Activated T-helper 1 cell treated with Interleukin-2 at 50 U/mL for 16 hours (primary cell): Measurements from ENCODE around the gene ATF7IP.

ENCODE experiments used
- DNase-seq: peaks from one replicate; pipeline ENCODE4 v3.0.0-alpha.2; 2020; ENCODE audit warnings: low read depth

The ATF7IP gene

DNA sequence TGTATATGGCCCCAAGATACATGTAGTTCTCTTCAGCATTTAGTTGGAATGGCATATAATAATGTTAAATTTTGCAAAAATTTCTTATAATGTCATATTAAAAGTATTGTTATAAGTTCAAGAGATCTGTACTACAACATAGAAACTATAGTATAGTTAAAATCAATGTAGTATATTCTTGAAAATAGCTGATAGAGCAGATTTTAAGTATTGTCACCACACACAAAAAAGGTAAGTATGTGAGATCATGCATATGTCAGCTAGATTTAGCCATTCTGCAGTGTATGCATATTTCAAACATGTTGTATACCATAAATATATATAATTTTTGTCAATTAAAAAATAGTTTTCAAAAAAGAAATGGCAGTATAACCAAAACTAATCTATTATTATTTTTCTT lies 115.7 kb downstream of the ATF7IP start:
- DNase-seq, result no peak

DNA sequence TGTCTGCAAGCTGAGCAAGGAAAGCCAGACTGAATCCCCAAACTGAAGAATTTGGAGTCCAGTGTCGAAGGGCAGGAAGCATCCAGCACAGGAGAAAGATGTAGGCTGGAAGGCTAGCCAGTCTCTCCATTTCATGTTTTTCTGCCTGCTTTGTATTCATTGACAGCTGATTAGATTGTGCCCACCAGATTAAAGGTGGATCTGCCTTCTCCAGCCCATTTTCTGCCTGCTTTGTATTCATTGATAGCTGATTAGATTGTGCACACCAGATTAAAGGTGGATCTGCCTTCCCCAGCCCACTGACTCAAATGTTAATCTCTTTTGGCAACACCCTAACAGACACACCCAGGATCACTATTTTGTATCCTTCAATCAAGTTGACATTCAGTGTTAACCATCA lies 116.9 kb downstream of the ATF7IP start:
- DNase-seq, result no peak

DNA sequence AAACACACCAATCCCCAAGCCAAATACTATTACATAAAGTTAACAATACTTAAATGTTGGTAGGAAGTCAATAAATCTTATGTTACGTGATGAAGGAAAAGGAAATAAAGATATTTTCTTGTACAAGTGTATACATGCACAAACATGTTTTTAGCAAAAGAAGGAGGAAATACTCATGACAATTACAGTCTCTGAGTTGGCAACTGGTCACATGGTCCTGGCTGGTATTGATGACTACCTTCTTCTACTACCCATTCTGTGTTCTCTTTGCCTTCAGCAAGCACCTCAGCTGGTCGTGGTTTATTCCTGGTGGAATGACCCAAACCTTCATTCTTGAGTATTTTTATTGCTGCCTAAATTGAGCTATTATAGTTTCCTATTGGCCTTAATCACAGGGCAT lies 117.4 kb downstream of the ATF7IP start:
- no peak for DNase-seq

DNA sequence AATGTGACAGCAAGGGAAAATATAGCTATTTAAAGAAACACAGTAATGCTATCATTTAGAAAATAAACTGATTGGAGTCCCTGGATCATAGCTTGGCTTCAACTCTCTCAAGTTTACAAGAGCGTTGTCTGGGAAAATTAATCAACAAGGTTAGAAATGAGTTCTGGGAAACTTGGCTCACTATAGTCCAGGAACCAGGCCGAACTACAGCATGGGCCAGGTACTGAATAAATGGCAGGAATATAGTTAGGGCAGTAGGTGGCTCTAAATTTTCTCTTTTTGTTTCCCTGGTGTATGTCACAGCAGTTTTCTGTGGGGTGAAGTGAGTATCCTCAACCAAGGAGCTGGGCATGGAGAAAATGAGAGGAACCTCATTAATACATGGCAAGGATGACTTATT lies 129.8 kb downstream of the ATF7IP start:
- no peak for DNase-seq

DNA sequence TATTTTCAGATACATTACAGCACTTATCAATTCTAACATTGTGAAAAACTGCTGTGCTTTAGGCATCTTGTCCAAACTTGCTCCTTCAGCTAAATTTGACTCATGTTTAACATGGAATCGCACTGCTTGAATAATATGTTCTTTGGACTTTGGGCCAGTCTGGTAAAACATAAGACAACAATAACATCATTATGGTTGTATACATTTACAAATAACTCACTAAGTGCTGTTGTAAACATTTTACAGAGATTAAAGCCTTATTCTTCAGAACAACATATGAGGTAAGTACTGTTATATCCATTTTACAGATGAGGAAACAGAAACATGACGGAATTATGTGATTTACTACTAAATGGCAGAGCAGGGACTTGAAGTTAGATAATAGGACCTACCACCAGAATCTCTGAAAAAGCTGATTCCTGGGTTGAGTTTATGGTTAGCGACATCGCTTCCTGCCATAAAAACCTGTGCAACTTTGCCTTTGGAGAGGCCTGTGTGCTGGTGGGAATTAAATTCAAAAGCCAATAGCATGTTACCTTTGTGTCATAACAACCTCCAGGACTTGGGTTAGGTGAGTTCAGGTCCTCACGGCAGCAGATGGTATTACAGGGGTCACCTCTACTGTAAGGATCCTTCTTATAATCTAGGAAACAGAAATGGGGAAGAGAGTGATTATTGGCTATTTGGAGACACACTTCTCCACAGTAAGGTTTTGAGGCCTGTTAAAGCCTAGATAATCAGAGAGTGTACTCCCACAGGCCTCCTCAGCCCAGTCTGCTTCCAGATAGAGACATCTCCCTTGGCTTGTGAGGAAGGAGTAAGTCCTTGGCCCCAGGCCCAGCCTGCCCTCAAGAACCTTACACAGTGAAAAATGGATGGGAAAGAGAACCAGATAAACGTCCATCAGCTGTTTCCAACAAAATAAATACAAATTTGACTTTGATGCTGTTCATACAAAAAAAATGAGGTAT lies 140.4 kb downstream of the ATF7IP start:
- no peak for DNase-seq

DNA sequence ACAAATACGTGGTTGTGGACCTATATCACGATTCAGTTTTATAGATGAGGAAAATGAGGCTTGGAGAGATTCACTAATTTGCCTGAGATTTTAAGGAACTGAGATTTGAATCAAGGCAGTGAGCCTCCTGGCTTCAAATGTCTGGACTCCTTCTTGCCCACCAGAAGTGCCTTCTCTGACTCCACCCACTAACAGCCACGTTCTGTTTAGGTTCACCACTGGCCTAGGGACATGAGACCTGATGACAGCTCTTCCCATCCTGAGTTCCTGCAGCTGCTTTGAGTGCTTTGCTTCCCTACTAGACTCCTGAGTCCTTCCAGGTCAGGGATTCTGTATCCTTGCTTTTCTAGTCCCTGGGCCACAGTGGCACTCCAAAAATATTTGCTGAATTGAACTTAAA lies 145.1 kb downstream of the ATF7IP start:
- no peak for DNase-seq

DNA sequence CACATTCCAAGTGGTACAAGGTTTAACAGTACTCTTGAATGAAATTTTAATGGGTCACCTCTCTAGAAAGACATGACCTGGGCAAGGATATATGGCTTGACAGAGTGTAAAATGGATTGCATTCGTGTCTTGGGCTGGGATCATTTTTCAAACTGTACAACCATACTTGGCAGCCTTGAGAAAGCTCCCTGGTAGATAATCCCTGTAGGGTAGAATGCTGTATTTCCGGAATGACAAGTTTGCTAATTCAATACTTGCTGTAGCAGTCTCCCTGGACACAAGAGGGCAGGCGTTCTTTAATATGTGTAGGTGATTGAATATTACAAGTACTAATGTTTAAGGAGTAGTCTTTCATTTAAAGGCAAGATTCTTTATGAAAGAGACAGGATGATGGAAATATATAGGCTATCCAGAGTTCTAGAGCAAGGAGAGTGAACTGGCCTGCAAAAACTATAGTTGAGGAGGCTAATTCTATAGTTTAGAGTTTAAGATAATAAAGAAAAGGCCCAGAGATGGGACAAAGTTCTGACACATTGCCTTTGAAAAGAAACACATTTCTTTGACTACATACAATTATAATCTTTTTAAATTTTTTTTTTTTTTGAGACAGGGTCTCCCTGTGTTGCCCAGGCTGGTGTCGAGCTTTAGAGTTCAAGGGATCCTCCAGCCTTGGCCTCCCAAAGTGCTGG lies 148.8 kb downstream of the ATF7IP start:
- DNase-seq, result no peak

DNA sequence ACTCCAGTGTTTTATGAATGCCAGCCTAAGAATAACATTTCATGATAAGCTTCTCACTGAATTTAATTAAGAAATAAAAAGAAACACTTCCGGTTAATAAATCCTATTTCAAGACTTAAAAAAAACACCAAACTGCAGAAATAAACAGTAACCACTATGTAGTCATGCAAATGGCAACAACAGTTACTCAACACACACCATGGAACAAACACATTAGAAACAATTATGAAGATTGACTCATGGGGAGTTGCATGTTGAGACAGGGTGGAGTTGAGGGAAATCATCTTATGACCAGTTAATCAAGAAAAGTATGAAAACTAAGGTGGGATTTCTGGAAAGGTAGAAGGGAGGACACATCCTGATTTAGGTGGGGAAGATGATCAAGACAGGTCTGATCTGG lies 149.5 kb downstream of the ATF7IP start:
- no peak for DNase-seq

DNA sequence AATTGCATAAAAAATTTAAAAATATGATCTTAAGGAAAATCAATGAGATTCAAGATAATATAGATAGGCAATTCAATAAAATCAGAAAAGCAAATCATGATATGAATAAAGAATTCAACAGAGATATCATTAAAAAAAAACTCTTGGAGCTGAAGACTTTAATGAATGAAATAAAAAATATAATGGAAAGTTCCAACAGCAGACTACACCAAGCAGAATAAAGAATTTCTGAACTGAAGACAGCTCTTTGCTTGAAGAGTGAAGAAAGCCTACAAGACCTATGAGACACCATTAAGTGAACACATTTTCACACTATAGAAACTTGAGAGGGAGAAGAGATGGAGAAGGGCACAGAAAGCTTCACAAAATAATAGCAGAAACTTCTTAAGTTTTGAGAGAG lies 156.3 kb downstream of the ATF7IP start:
- no peak for DNase-seq

DNA sequence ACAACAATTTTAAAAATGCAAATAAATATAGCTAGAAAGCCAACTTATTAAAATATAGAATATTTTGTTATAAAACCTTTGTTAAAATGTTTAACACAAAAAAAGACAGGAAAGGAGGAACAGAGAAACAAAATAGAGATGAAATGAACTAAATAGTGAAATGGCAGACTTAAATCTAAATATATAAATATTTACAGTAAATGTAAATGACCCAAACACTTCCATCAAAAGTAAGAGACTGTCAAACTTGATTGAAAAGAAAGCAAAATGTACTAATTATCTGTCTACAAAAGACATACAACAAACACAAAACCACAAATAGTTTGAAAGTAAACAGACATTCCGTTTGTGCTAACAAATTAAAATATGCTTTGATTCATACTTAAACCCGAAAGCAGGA lies 160.5 kb downstream of the ATF7IP start:
- no peak for DNase-seq

DNA sequence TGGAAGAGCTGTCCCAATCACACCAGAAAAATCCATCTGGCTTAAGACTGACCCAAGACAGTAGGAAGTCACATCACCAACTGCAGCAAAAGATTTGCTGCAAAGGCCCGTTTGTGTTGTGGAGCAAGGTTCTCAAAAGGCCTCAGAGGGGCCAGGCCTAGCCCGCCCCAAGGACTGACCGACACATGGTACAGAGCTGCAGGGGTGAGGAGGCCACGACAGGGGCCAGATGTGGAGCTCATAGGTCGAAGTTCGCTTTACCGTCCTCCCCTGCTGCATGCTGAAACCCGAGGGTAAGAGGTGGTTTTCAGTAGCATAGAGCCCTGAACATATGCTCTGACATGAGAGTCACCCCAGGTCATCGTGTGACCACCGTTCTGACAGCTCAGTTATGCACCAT lies 166.7 kb downstream of the ATF7IP start:
- DNase-seq, result no peak

DNA sequence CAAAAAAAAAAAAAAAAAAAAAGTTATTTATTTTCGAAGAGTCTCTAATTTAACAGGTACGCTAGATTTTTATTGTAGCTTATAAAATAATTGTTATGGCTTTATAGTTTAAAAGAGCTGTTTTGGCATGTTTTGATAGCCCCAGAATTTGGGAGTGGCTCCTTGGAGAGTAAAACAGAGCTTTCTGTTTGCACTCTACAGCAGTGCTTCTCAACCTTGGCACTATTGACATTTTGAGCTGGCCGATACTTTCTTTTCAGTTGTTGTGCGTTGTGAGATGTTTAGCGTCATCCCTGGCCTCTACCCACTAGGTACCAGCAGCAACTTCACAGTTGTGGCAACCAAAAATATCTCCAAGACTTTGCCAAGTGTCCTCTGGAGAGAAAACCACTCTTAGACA lies 171.6 kb downstream of the ATF7IP start:
- DNase-seq, result no peak

DNA sequence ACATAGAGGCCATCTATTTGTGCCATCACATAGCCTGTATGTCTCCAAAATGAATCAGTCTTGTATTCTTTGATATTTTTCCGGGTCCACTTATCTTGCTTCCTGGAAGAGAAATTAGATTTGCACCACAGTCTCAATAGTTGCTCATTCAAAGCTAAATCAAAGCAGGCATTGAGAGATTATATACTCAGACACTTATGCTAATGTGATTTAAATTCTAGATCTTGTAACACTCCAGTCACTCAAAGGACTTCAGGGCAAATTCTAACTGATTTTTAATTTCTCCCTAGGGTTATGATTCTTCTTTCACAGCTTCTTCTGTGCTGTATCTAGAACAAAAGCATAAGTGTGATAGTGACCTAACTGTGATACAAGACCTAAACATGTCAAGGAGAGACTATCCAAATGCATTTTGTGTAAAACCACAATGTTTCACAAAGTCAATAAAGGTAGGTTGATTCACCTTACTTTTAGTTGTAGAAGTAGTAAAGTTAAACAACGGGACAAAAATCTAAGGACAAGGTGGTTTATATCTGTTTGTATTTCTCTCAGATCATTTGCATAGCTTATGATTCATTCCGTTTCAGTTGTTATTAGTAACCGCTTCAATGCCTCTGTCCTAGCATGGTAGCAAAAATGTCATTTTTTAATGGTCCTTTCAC lies 175.4 kb downstream of the ATF7IP start:
- DNase-seq, result no peak

DNA sequence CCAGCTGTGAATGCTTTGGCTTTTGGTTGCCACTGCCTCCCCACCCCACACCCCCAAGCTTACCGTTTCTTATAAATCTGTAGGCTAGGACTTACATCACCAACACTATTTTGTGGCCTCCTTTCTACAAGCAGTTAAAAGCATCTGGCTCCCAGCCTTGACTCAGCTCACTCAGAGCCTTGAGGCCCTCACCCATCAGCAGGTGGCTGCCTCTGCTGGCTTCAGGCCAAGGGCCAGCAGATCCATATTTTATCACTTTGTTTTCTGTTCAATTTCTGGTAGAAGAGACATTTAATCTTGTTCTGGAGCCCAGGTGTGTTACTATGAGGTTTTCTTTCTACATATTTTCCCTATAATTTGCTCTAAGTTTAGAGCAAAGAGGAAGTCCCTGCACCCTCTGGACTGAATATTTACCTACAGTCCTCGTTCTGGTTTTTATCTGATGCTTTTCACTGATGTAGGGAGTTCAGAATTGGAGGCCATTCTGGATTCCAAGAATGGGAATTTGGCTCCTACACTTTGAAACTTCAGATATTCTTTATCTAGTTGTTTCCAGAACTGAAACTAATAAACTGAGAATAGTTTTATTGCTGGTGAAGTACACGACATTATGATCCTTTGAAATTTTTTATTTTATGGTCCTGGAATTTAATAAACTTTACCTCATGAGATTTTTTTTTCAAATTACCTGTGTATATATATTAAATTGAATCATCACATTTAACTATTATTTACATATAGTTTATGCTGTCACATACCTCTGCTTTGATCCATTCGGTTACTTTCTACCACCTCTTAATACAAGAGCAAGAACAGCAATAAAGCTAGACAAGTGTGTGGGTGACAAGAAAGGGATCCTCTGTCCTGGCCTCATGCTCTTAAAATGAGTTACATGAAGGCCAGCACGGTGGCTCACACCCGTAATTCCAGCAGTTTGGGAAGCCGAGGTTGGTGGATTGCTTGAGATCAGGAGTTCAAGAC lies 180.0 kb downstream of the ATF7IP start:
- no peak for DNase-seq

DNA sequence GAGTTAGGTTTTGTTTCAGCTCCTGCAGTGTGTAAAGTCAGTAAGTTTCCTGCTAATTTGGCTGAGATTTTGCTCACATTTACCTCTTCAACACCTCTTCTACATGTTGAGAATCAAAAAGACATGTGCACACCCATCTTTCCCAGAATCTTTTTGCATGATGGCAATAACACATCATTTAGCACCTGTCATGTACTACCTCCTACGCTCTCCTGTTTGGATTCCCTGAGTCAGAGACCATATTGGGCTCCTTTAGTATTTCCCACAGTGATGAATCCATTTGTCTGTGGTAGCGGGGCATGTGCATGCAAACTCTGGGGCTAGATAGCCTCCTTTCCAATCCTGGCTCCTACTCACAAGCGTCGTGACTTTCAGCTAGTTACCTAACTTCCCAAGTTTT lies 182.1 kb downstream of the ATF7IP start:
- no peak for DNase-seq

DNA sequence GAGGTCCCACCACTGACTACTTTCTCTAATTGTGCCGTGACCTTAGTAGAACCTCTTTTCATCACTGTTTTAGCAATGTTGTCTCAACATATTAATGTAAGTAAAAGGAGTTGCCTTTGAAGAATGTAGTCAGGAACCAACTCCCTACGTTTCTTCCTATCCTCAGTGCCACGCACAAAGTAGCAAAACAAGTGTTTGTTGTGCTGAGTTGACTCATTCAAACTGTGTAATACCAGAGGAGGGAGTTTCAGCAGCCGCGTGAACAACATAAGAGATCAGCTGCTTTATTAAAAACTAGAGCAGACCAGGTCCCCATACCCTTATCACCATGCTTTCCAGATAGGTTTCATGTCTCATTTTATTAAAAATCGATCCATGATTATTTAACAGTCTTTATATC lies 183.1 kb downstream of the ATF7IP start:
- no peak for DNase-seq
